Panc1 (cell line): ENCODE data around the gene NPAS3.

Experiments
- POLR2AphosphoS5 ChIP-seq: IDR thresholded peaks from 2 replicates; pipeline ENCODE4 v1.6.1; 2012; ENCODE audit warnings: mild to moderate bottlenecking, low read depth, low read length, moderate library complexity
- TF ChIP-seq, protein P1 (sequence below): fragments of 450-650 bp; IDR thresholded peaks from 2 replicates; pipeline ENCODE4 v1.5.1; 2017; ENCODE audit warnings: mild to moderate bottlenecking

GRCh38 chr14:33556382-33557121 is 617.9 kb downstream of the NPAS3 start:
- TF ChIP-seq, protein P1, sequence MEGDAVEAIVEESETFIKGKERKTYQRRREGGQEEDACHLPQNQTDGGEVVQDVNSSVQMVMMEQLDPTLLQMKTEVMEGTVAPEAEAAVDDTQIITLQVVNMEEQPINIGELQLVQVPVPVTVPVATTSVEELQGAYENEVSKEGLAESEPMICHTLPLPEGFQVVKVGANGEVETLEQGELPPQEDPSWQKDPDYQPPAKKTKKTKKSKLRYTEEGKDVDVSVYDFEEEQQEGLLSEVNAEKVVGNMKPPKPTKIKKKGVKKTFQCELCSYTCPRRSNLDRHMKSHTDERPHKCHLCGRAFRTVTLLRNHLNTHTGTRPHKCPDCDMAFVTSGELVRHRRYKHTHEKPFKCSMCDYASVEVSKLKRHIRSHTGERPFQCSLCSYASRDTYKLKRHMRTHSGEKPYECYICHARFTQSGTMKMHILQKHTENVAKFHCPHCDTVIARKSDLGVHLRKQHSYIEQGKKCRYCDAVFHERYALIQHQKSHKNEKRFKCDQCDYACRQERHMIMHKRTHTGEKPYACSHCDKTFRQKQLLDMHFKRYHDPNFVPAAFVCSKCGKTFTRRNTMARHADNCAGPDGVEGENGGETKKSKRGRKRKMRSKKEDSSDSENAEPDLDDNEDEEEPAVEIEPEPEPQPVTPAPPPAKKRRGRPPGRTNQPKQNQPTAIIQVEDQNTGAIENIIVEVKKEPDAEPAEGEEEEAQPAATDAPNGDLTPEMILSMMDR = no peak
- no peak for TF ChIP-seq POLR2AphosphoS5
